Gastrocnemius medialis (tissue), 4 donors: Measurements from ENCODE around the gene RALY.

Experiments
- POLR2A ChIP-seq, 2 donors: fragments of 450-650 bp; IDR thresholded peaks; one replicate each; pipeline ENCODE4 v1.6.1; 2017; ENCODE audit warnings: antibody characterized with exemption in 2 of 2, mild to moderate bottlenecking in 2 of 2, moderate library complexity in 2 of 2
- TF ChIP-seq, protein P1 (sequence below), 5 experiments: fragments of 450-650 bp in 3 of 5; fragments of 200-600 bp in 2 of 5; sonication (generic) in 2 of 5; IDR thresholded peaks in 4 of 5; conservative IDR thresholded peaks in 1 of 5; 1 replicate in 4 of 5; 2 replicates in 1 of 5; pipeline ENCODE4 v1.5.1; 2016 to 2019; ENCODE audit warnings: antibody characterized with exemption in 5 of 5, mild to moderate bottlenecking in 3 of 5, moderate library complexity in 3 of 5

DNA sequence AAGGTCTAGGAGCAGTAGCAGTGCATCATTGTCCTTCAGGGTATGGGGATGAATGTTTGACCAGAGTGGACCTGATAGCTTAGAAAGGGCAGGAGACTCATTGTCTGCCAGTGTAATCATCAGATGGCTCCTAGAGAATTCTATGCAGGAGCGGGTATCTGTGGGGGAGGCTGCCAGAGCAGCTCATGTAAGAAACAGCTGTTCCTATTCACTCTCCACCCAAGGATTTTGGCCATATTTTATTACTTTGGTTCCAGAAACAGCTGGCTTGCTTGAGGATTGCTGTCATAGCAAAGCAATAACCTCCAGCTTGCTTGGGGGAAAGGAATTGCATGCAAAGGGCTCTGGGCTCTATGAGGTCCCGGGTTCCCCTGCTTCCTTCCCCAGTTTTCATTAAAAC lies 44.1 kb downstream of the RALY start:
- TF ChIP-seq, protein P1, sequence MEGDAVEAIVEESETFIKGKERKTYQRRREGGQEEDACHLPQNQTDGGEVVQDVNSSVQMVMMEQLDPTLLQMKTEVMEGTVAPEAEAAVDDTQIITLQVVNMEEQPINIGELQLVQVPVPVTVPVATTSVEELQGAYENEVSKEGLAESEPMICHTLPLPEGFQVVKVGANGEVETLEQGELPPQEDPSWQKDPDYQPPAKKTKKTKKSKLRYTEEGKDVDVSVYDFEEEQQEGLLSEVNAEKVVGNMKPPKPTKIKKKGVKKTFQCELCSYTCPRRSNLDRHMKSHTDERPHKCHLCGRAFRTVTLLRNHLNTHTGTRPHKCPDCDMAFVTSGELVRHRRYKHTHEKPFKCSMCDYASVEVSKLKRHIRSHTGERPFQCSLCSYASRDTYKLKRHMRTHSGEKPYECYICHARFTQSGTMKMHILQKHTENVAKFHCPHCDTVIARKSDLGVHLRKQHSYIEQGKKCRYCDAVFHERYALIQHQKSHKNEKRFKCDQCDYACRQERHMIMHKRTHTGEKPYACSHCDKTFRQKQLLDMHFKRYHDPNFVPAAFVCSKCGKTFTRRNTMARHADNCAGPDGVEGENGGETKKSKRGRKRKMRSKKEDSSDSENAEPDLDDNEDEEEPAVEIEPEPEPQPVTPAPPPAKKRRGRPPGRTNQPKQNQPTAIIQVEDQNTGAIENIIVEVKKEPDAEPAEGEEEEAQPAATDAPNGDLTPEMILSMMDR (IDR thresholded peaks at IDR 0.05 in 4 of 5, conservative IDR thresholded peaks at IDR 0.05 in 1 of 5): no peak
- TF ChIP-seq POLR2A (IDR thresholded peaks at IDR 0.05): no peak
